Smooth muscle cell of the brain vasculature (primary cell): ENCODE results near the gene LRRC25.

Experiments used
- DNase-seq: peaks from one replicate; pipeline ENCODE4 v3.0.0-alpha.2; 2012; ENCODE audit warnings: low read depth, low spot score

LRRC25 gene

GRCh38 chr19:18397242-18398202, at the start of gene LRRC25:
TSS of gene LRRC25 (minus strand) at chr19:18397622. CDS start at chr19:18396963, 659 bp downstream.
- DNase-seq: no peak

GRCh38 chr19:18446811-18447359, 49.5 kb upstream of the LRRC25 start:
- DNase-seq: no peak

GRCh38 chr19:18446145-18446810, 48.9 kb upstream of the LRRC25 start:
- no peak for DNase-seq

- no peak for DNase-seq
These were observed 48.0 kb upstream of the LRRC25 start for GRCh38 chr19:18445262-18445948.

GRCh38 chr19:18444513-18444912, 47.1 kb upstream of the LRRC25 start:
- DNase-seq: no peak

GRCh38 chr19:18443831-18444230, 46.4 kb upstream of the LRRC25 start:
- DNase-seq: no peak

GRCh38 chr19:18443406-18443805, 46.0 kb upstream of the LRRC25 start:
- DNase-seq: no peak

GRCh38 chr19:18442941-18443340, 45.5 kb upstream of the LRRC25 start:
- DNase-seq: no peak

- no peak for DNase-seq
These were observed 44.7 kb upstream of the LRRC25 start for GRCh38 chr19:18441804-18442788.

- DNase-seq: no peak
These were observed 43.7 kb upstream of the LRRC25 start for GRCh38 chr19:18440936-18441803.

- DNase-seq: no peak
These were observed 43.0 kb upstream of the LRRC25 start for GRCh38 chr19:18440415-18440877.

- DNase-seq: no peak
These were observed 42.5 kb upstream of the LRRC25 start for GRCh38 chr19:18439910-18440237.

GRCh38 chr19:18439025-18439909, 41.8 kb upstream of the LRRC25 start:
- DNase-seq: no peak

- DNase-seq: no peak
These were observed 41.1 kb upstream of the LRRC25 start for GRCh38 chr19:18438331-18439024.

GRCh38 chr19:18437491-18438330, 40.3 kb upstream of the LRRC25 start, which contains the start of gene ISYNA1:
TSS of gene ISYNA1 (minus strand) at chr19:18438133. CDS start at chr19:18437979, 154 bp downstream.
- no peak for DNase-seq

- no peak for DNase-seq
These were observed 39.5 kb upstream of the LRRC25 start for GRCh38 chr19:18436671-18437490.
